GM12872 (cell line): ENCODE results near the gene SNAI3.

Experiments used
- CTCF ChIP-seq: IDR thresholded peaks from 3 replicates; pipeline ENCODE4 v1.5.1; 2011; ENCODE audit warnings: low read depth, mild to moderate bottlenecking, low read length, moderate library complexity; ENCODE audit not compliant: insufficient read depth

The SNAI3 gene

GRCh38 chr16:88706229-88706964, 20.1 kb upstream of the SNAI3 start, which contains the start of the genes CTU2 and RNF166:
CTU2 (plus strand) TSS chr16:88706503; CDS start chr16:88706531, 28 bp downstream.
RNF166 (minus strand) TSS chr16:88706408; CDS start chr16:88706325, 83 bp downstream.
- no peak for TF ChIP-seq CTCF

GRCh38 chr16:88705801-88706228, 19.5 kb upstream of the SNAI3 start:
- TF ChIP-seq CTCF, result no peak

GRCh38 chr16:88705076-88705684, 18.9 kb upstream of the SNAI3 start:
- TF ChIP-seq CTCF, result no peak

GRCh38 chr16:88703486-88704309, 17.4 kb upstream of the SNAI3 start:
- no peak for TF ChIP-seq CTCF

- TF ChIP-seq CTCF, result no peak
These were observed 16.3 kb upstream of the SNAI3 start for GRCh38 chr16:88702371-88703210.

- TF ChIP-seq CTCF, result no peak
These were observed 15.5 kb upstream of the SNAI3 start for GRCh38 chr16:88701581-88702370.
